HEK293 (cell line): ENCODE measurements around the gene LRCH4.

Experiments
- AEBP2 ChIP-seq: fragments of 450-650 bp; formaldehyde crosslinking; IDR thresholded peaks from 2 replicates; pipeline ENCODE4 v1.5.1; 2016; ENCODE audit warnings: missing biosample characterization, missing genetic modification characterization, borderline replicate concordance
- BCL11A ChIP-seq: fragments of 450-650 bp; formaldehyde crosslinking; IDR thresholded peaks from 2 replicates; pipeline ENCODE4 v1.5.1; 2016; ENCODE audit warnings: low read depth, missing biosample characterization, missing genetic modification characterization
- GLIS1 ChIP-seq: fragments of 450-650 bp; formaldehyde crosslinking; IDR thresholded peaks from 2 replicates; pipeline ENCODE4 v1.5.1; 2016; ENCODE audit warnings: missing biosample characterization, missing genetic modification characterization
- MEIS1 ChIP-seq: sonication (generic); formaldehyde crosslinking; IDR thresholded peaks from 2 replicates; pipeline ENCODE4 v1.8.1; 2022; ENCODE audit warnings: missing genetic modification reagents, mild to moderate bottlenecking, borderline replicate concordance
- PATZ1 ChIP-seq: fragments of 450-650 bp; formaldehyde crosslinking; IDR thresholded peaks from 2 replicates; pipeline ENCODE4 v1.5.1; 2016; ENCODE audit warnings: missing biosample characterization, missing genetic modification characterization
- PRDM4 ChIP-seq: fragments of 450-650 bp; formaldehyde crosslinking; IDR thresholded peaks from 2 replicates; pipeline ENCODE4 v1.5.1; 2017; ENCODE audit warnings: missing biosample characterization, missing genetic modification characterization
- SCRT1 ChIP-seq: fragments of 450-650 bp; formaldehyde crosslinking; IDR thresholded peaks from 2 replicates; pipeline ENCODE4 v1.5.1; 2016; ENCODE audit warnings: missing biosample characterization, missing genetic modification characterization, borderline replicate concordance
- SCRT2 ChIP-seq: fragments of 450-650 bp; formaldehyde crosslinking; IDR thresholded peaks from 2 replicates; pipeline ENCODE4 v1.5.1; 2016; ENCODE audit warnings: missing biosample characterization, missing genetic modification characterization
- YY2 ChIP-seq: fragments of 450-650 bp; formaldehyde crosslinking; IDR thresholded peaks from 2 replicates; pipeline ENCODE4 v1.5.1; 2016; ENCODE audit warnings: missing biosample characterization, missing genetic modification characterization
- ZBTB17 ChIP-seq: fragments of 450-650 bp; formaldehyde crosslinking; IDR thresholded peaks from 2 replicates; pipeline ENCODE4 v1.5.1; 2016; ENCODE audit warnings: missing biosample characterization, missing genetic modification characterization
- ZBTB44 ChIP-seq: fragments of 450-650 bp; IDR thresholded peaks from 2 replicates; pipeline ENCODE4 v1.5.1; 2018; ENCODE audit warnings: missing biosample characterization, mild to moderate bottlenecking, missing genetic modification characterization
- ZBTB49 ChIP-seq: fragments of 450-650 bp; formaldehyde crosslinking; IDR thresholded peaks from 2 replicates; pipeline ENCODE4 v1.5.1; 2016; ENCODE audit warnings: missing biosample characterization, missing genetic modification characterization, low read depth
- ZNF157 ChIP-seq: fragments of 450-650 bp; formaldehyde crosslinking; IDR thresholded peaks from 2 replicates; pipeline ENCODE4 v1.5.1; 2016; ENCODE audit warnings: missing biosample characterization, missing genetic modification characterization
- ZNF211 ChIP-seq: fragments of 450-650 bp; formaldehyde crosslinking; IDR thresholded peaks from 2 replicates; pipeline ENCODE4 v1.5.1; 2016; ENCODE audit warnings: low read depth, missing biosample characterization, missing genetic modification characterization
- ZNF214 ChIP-seq: fragments of 450-650 bp; formaldehyde crosslinking; IDR thresholded peaks from 2 replicates; pipeline ENCODE4 v1.5.1; 2017; ENCODE audit warnings: missing biosample characterization, mild to moderate bottlenecking, missing genetic modification characterization, borderline replicate concordance
- ZNF248 ChIP-seq: fragments of 450-650 bp; formaldehyde crosslinking; IDR thresholded peaks from 2 replicates; pipeline ENCODE4 v1.5.1; 2017; ENCODE audit warnings: missing biosample characterization, missing genetic modification characterization
- ZNF274 ChIP-seq, 2 experiments: fragments of 200-500 bp in 1 of 2; fragments of 450-650 bp in 1 of 2; sonication (Bioruptor generic) in 1 of 2; formaldehyde crosslinking in 1 of 2; IDR thresholded peaks; 2 replicates each; pipeline versions ENCODE4 v1.5.1 to v1.6.1; 2014 to 2016; ENCODE audit warnings: borderline replicate concordance in 1 of 2, inconsistent platforms in 1 of 2, low read length in 1 of 2, missing biosample characterization in 1 of 2, missing genetic modification characterization in 1 of 2
- ZNF366 ChIP-seq: fragments of 450-650 bp; formaldehyde crosslinking; conservative IDR thresholded peaks from 2 replicates; pipeline ENCODE4 v1.5.1; 2016; ENCODE audit warnings: missing biosample characterization, missing genetic modification characterization
- ZNF510 ChIP-seq: fragments of 450-650 bp; formaldehyde crosslinking; IDR thresholded peaks from 2 replicates; pipeline ENCODE4 v1.5.1; 2018; ENCODE audit warnings: mild to moderate bottlenecking, missing genetic modification characterization, missing biosample characterization; ENCODE audit not compliant: insufficient replicate concordance
- ZNF513 ChIP-seq: fragments of 450-650 bp; IDR thresholded peaks from 2 replicates; pipeline ENCODE4 v1.5.1; 2018; ENCODE audit warnings: missing biosample characterization, missing genetic modification characterization
- ZNF580 ChIP-seq: fragments of 450-650 bp; formaldehyde crosslinking; IDR thresholded peaks from 2 replicates; pipeline ENCODE4 v1.5.1; 2016; ENCODE audit warnings: missing biosample characterization, missing genetic modification characterization
- ZNF585B ChIP-seq: fragments of 450-650 bp; formaldehyde crosslinking; IDR thresholded peaks from 2 replicates; pipeline ENCODE4 v1.5.1; 2016; ENCODE audit warnings: missing biosample characterization, missing genetic modification characterization
- ZNF610 ChIP-seq: fragments of 450-650 bp; formaldehyde crosslinking; IDR thresholded peaks from 2 replicates; pipeline ENCODE4 v1.5.1; 2016; ENCODE audit warnings: missing biosample characterization, missing genetic modification characterization, borderline replicate concordance
- ZNF677 ChIP-seq: fragments of 450-650 bp; IDR thresholded peaks from 2 replicates; pipeline ENCODE4 v1.5.0; 2018; ENCODE audit warnings: missing biosample characterization, mild to moderate bottlenecking, missing genetic modification characterization, moderate library complexity
- ZNF792 ChIP-seq: fragments of 450-650 bp; formaldehyde crosslinking; IDR thresholded peaks from 2 replicates; pipeline ENCODE4 v1.5.1; 2016; ENCODE audit warnings: missing biosample characterization, missing genetic modification characterization
- ZSCAN23 ChIP-seq: fragments of 450-650 bp; formaldehyde crosslinking; IDR thresholded peaks from 2 replicates; pipeline ENCODE4 v1.5.1; 2016; ENCODE audit warnings: missing biosample characterization, missing genetic modification characterization

Gene LRCH4

GRCh38 chr7:100604028-100604975, 18.4 kb upstream of the LRCH4 start (continued):
- TF ChIP-seq ZBTB49 (tag by site-specific recombination) (no peak), SCRT2 (tag by site-specific recombination) (no peak), GLIS1 (tag by site-specific recombination) (peak; percentile 84), ZSCAN23 (tag by site-specific recombination) (0 out of 2 replicates have a peak, but pooled peaks have one; percentile 32), SCRT1 (tag by site-specific recombination) (no peak), ZBTB44 (tag by site-specific recombination) (no peak), AEBP2 (no peak), ZNF510 (no peak), ZNF214 (tag by site-specific recombination) (no peak), YY2 (tag by site-specific recombination) (no peak), ZNF157 (tag by site-specific recombination) (no peak), ZNF248 (tag by site-specific recombination) (no peak), BCL11A (tag by site-specific recombination) (no peak), ZNF513 (tag by site-specific recombination) (no peak), MEIS1 (no peak), ZNF792 (no peak), ZNF677 (tag by site-specific recombination) (no peak), ZNF366 (tag by site-specific recombination) (0 out of 2 replicates have a peak, but pooled peaks have one; percentile 12), PRDM4 (tag by site-specific recombination) (0 out of 2 replicates have a peak, but pooled peaks have one; percentile 14), PATZ1 (peak; percentile 89), ZNF585B (tag by site-specific recombination) (no peak), ZNF610 (tag by site-specific recombination) (peak; percentile 58; the same call in 1 of the 2 replicates), ZBTB17 (peak; percentile 41), ZNF274 (IDR thresholded peaks at IDR 0.05; ENCODE audit: low read length) (no peak), ZNF274 (tag by site-specific recombination; IDR thresholded peaks at IDR 0.05; ENCODE audit: borderline replicate concordance) (no peak), ZNF211 (no peak), ZNF580 (tag by site-specific recombination) (no peak)
